NCI-H2029 (cell line): ENCODE data around the gene B4GALT1.
"Not testable (repeated sequence)": the region's sequence is repeated elsewhere in the genome, so short reads cannot be mapped to it uniquely, and the experiment has no call there.

ENCODE experiments used
- DNase-seq: peaks from one replicate; lab custom pipeline; 2025; lab: John Stamatoyannopoulos, UW

Gene B4GALT1

DNA sequence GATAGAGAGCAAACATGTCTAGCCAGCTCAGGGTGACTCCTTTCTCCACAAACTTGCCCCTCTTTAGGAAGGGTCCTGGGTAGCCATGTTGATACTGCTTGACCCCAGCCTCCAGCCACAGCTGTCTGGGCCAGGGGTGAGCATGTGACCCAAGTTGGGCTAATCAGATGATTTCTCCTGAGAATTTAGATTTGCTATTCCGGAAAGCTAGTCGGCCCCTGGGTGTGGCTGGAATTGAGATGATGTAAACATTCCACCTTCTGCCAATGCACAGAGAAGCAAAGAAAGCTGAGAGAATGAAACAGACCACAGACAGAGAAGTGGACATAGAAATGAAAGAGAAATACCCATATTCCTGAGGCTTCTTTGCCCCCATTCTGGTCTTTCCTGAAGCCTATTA is 17.8 kb upstream of the B4GALT1 start:
- no peak for DNase-seq

DNA sequence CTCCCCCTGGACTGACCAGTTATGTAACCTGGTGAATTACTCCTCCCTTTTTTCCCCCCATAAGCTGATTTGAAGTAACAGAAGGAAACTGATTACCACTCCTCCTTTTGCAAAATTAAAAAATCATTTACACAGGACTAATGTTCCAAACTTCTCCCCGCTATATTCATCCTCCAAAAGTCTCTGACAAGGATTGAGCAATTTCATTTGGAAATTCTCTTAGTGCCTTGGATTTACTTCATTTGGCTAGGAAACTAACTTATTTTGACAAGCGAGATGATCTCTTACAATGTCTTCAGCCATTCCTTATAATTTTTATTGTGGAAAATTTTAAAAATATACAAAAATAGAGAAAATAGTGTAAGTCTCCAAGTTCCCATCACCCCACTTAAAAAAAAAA is 15.4 kb upstream of the B4GALT1 start:
- DNase-seq = no peak

DNA sequence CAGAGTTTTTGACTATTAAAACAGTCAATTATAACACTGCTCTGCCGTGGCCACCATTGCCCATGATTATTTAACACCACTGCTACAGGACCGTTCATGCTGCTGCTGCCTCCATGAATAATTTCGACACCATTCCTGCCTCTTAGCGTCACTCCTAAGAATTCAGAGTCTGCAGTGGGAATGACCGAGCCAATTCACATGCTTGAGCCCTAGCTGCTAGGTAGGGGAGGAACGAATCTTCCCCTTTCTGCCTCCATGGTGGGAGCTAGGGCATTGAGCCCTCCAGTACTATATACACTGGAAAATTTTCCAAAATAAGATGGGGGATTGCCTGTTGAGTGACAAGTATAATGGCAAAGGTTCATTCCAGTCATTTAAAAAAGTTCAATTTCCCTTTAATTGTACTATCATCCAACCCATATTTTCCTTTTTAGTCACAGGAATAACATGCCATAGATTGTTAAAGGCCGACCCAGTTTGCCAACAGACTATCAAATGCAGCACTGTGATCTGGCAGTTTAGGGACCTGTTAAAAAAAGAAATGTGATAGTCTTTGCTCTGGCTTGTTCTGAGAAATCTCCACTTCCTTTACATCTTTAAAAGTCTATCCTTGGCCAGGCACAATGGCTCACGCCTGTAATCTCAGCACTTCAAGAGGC is 13.5 kb upstream of the B4GALT1 start:
- no peak for DNase-seq

DNA sequence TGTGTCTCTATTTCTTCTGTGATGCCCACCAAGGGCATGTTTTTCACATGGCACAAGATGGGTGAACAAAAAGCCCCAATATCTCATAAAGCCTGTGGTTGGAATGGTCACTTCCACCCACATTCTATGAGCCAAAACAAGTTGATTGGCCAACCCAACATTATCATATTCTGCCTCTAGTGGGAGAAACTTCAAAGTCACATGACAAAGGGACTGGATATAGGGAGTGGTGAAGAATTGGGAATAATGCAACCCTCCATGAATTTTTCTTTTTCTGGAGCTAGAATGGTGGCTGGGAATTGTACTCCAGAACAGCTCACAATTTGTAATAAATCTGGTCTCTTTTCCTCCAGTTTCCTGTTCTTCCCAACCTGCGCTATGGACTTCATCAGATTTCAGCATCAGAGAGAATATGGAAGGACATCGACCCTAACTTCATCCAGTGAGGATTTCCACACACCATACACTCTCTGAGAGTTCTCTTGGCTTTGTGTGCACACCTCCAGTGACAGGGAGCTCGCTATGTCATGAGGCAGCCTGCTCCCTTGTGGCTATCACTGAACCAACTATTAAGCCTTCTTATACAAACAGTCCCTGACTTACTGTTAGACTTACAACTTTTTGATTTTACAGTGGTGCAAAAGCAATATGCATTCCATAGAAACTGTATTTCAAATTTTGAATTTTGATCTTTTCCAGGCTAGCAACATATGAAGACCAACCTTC is 12.0 kb upstream of the B4GALT1 start:
- DNase-seq = no peak

DNA sequence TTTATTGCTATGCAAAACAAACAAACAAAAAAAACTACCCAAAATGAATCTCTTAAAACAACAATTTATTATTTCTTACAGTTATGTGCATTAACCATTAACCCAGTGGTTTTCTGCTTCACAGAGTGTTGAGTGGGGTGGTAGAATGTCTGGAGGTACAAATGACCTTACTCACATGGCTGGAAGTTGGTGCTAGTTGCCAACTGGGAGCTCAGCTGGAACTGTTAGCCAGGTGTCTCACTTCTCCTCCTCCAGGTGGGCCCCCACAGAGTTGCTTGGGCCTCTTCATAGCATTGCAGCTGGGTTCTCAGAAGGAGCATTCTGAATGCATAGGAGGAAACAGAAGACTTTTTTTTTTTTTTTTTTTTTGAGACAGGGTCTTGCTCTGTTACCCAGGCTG is 10.5 kb upstream of the B4GALT1 start:
- no peak for DNase-seq

DNA sequence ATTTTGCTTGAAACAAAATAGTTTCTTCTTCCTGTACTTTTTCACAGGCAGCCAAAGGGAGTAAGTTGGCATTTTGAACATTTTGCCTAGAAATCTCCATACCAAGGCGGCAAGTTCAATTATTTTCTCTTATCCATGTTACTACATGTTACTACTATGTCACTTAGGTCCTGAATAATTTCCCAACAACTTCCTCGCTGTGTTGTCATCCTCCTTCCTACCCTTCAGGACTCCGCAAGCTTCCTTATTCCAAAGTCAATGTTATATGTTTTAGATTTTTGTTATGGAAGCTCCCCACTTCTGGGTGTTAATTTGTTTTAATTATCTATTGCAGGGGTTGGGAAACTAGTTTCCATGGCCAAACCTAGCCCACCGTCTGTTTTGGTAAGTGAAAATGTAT is 9.9 kb upstream of the B4GALT1 start:
- DNase-seq = no peak

DNA sequence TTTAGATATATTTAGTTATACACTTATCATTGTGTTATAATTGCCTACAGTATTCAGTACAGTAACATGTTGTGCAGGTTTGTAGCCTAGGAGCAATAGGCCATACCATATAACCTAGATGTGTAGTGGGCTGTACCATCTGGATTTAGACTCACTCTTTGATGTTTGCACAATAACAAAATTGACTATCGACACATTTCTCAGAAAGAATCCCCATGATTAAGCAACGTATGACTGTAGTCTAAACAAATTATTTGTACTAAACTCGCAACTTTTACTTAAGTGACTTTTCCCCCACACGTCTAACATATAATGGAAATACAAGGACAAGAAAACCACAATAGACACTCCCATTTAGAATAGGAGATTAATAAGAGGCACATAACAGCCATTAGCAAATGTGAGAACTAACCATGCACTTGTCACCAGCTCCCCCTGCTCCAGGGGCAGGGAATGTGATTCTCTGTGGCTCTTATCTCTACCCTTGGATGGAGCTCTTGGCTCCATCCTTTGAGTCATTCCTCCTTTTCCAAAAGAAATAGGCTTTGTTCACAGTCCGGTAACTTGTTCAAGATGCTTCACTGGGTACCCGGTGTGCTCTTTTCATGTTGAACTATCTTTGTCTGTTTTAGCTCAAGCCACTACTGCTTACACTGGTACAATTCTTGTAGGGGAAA is 8.7 kb upstream of the B4GALT1 start:
- no peak for DNase-seq

DNA sequence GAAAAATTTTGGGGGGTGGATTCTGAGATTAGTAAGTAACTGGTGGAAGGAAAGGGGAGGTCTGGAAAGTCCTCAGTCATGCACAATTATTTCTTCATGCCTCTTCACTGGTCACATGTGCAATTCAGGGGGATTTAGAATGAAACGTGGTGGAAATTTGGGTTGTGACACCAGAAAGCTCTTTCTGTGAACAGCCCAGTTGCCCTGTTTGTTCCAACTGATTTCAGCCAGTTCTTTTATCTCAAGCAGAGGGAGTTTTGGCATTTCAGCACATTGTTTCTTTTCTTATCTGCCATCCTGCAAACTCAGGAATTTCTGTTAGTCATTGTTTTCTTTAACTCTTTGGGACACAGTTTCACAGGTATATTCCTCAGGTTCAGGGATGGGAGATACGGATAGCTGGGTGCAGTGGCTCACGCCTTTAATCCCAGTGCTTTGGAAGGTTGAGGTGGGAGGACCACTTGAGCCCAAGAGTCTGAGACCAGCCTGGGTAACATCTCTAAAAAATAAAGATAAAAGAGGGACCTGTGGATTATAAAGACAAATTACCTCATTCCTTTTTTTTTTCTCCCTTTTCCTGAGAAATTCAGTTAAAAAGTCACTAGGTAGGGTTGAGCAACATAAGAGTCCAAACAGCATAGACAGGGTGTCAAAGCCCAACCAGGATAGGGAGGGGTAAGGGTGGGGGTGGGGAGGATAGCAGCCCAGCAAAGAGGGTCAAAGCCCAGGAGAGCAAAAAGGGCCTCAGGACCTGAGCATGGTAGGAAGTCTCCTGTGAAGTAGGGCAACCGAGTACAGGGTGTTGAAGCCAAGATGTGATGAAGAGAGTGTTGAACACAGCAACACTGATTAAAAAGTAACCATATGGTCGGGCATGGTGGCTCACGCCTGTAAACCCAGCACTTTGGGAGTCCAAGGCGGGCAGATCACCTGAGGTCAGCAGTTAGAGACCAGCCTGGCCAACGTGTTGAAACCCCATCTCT is 5.4 kb upstream of the B4GALT1 start:
- no peak for DNase-seq

DNA sequence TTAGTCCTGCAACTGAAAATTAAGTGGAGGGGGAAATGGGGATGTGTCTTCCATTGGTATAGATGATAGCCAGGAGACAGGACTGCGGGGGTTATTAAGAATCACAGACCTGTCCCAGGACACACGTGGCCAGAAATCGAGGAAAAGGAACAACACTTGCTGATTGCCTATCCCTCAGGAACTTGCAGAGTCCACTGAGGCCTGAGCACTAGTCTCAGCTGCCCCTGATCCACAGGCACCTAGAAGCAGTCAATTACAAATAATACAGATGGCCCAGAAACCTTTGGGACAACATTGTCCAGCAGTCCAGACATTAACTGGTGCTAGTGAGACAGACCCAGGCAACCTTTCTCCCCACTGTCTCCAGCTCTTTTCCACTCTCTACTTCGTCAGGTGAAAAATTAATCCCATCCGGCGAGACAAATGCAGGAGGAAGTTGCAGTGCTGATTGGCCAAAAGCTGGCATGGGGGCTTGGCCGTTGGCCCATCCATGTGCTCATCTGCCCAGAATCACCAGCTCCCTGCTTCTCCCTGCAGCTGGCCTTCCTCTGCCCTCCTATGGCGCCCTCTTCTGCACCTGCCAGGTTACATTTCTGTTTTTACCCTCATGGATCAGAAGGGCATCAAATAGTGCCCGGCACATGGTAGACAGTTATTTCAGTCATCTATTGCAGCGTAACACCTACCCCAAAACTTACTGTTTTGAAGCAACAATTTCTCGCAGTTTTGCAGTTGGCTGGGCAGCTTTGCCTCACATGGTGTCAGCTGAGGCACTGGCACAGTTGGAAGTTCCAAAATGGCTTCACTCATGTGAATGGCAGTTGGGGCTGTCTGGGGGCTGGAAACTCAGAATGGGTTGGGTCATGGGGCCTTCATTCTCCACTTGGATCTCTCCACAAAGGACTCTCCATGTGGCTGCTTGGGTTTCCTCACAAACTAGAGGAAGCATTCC is 3.6 kb upstream of the B4GALT1 start:
- peak; percentile 66 for DNase-seq

DNA sequence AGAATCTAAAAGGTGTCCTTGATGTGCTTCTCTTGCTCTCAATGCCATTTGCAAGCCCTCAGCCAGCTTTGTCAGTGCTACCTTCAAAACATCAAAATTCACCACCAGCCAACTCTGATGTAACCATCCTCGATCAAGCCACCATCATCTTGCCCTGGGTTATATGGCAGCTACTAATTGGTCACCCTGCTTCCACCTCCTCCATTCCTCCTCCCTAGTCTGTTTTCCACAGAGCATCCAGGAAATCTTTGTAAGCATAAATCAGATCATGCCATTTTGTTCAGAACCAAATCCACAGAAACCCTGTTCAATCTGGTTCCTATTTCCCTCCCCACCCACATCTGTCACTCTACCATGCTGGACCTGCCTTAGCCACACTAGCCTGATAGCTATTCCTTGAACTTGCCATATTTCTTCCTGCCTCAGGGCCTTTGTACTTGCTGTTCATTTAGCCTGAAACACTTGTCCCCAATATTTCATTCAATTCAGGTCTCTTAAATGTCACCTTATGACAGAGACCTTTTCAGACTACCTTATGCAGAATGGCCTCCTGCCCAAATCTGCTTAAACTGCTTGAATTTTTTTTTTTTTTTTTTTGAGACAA is 1.9 kb upstream of the B4GALT1 start:
- no peak for DNase-seq

DNA sequence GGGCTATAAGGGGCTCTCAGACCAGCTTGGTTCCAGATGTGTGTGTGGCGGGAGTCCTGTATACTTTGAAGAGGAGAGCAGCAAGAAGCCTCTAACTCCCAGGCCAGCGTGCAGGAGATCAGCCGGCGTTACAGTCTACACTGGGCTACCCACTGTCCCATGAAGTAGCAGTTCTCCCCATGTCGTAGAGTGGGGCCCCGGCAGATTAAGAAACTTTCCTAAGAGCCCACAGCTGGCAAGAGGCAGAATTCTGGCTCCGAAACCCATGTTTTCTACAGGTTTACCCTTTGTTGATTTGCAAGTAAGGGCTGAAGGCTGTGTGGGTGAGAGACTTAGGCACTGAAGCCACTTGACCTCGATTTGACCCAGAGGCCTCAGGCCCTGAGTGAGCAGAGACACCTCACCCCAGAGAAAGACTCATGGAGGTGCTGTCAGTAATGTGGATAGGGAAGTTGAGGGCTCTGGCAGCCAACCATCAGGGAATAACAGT is 881 bp upstream of the B4GALT1 start:
- DNase-seq = no peak

DNA sequence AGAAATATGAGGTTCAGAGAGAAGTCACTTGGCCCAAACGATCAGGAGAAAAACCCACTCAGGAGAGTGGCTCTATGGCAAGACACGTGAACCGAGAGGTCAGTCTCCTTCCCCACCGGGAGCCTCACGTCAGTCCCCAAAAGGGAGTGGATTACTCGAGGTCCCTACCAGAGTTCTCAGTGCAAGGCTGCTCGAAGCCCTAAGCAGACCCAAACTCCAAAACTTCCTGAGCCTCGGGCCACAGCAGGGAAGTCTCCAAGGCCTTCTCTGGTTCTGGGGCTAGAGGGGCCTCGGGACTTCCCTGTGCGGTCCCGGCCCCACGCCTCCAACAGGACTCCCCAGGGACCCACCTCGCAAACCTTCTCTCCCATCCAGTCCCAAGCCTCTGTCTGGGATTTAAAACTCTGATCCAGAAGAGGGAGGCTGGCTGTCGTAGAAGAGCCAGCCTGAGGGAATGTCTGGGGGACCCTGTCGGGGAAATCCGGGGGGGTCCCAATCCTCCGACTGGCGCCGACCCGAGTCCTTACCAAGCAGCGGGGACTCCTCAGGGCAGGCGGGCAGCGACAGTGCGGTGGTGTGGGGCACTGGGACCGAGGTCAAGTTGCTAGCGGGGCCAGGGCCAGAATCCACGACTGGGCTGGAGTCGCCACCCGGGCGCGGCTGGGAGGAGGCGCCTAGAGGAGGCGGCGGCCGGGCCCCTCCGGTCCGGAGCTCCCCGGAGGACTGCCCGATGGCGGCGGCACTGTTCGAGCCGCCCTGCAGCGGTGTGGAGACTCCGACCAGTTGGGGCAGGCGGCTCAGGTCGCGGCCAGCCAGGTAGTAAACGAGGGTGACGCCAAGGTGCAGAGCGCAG is 679 bp downstream of the B4GALT1 start:
- DNase-seq = no peak

DNA sequence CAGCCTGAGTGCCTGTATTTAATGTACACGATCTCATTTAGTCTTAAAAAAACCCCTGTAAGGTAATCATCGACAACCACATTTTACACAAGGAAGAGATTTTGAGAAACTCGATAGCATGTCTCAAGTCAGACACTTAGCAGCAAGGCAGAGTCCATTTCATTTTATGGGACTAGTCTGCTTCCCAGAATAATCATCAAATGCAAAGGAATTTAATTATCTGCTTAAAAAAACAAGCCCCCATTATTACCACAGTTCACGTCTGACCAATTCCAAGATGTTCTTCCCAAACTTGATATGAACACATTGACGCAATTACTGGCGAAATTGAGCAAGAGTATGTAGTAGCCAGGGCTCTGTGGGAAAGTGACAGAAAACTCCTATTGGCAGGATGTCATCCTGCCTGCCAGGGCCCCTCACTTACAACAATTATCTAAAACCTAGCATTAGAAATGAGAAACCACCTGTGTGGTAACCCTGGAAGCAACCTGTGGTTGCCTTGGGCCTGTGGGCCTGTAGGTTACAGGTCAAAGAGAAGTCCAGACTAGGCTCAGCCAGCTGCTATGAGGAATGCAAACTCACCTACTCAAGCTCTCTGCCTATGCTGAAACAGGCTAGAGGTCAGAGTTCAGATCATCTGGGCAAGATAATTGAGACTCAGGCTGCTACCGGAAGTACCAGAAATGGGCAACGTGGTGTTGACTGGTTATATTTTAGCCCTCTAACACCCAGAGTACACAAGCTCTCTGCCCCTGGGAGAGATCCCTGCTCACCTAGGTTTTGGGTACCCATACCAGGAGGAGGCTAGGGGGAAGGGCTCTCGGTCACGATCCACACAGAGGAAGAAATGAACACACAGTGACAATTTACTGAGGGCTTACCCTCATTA is 1.6 kb downstream of the B4GALT1 start:
- DNase-seq = no peak

DNA sequence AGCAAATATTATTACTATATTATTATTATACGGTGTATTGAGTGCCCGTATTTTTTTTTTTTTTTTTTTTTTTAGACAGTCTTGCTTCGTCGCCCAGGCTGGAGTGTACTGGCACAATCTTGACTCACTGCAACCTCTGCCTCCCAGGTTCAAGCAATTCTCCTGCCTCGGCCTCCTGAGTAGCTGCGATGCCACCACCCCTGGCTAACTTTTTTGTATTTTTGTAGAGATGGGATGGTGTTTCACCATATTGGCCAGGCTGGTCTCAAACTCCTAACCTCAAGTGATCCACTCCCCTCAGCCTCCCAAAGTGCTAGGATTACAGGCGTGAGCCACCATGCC is 2.2 kb downstream of the B4GALT1 start:
- not testable (repeated sequence) for DNase-seq

DNA sequence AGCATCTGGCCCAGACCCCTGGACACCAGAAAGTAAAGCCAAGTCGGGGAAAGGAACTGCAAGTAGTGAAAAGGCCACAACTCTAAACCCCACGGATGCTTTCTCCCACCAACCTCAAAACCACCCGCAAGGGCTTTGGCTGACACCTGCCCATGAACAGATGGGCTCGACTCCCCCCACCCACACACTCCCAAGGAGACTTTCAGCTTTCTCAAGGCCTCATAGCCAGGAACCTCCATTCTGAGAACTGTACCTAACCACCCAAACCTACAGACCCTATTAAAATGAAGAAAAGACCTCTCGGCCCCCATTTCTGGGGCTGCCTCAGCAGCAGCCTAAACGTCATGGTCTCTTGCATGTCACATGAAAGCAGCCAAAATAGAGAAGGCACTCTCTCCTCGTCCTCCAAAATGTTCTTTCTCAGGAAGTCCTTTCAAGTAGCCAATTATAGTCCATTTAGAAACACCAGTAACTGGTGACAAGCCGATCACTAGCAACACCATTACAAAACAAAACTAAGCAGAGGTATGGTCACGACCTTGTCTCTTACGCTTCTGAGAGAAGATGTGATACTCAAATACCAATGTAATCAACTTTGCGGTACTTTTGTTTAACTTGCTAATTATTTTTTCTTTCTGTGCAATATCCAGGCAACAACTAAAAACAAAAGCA is 2.9 kb downstream of the B4GALT1 start:
- DNase-seq = no peak

DNA sequence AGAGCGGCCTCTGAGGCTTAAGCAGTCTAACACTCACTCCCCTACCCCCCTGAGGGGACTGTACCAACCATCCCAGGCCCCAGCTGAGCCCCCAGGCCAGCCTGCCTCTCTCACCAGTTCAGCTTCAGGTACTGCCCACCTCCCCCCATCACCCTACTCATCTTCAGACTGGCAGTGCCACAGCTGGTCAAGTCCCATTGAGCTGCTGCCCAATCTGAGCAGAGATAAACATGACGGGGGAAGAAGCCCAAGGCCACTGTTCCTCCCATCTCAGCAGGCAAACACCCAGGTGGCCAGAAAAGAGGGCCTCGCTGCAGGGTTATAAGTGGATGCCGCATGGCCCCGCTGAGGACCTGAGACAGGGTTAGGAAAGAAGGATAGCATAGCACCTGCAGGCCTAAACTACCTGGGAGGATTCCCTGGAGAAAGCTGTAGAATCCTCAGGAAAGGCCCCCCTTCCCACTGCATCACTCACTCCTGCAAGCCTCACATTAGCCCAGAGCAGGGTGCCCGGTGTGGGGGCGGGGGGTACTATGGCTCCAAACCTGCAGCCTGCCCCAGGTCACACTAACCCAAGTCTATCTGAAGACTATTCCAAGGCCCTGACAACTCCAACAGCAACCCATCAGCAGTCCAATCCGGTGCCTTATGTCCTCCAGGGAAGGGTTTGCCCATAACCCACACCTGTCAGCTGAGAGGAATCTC is 3.6 kb downstream of the B4GALT1 start:
- no peak for DNase-seq

DNA sequence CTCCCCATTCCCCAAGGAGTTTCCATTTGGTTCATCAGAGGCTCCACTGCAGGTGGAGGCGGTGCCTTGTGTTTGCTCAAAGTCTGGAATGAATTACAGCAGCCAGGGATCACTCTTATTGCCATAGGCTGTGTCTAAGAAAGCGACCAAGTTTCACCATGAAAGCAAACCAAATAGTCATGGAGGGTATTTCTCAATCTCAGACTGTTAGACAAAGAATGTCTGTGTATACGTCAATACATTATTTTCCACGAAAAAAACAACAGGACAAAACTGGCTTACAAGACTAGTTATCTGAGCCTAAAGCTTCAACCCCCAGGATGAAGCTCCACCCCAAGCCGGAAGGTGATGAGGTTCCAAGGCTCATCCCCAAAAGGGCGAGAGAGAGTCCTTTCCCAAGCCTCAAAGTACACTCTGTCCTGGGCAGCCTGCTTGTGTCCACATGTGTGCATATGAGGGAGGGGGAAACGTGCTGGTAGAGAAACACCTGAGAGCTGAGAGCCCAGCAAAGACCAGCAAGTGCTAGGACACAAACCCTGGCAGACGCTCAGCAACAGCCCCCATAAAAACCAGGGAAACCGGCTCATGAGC is 4.3 kb downstream of the B4GALT1 start:
- no peak for DNase-seq
